Middle frontal gyrus (tissue), 1 donor: ENCODE results near the gene RHBDD2.
"Not testable (repeated sequence)": the region's sequence is repeated elsewhere in the genome, so short reads cannot be mapped to it uniquely, and the experiment has no call there.

ENCODE experiments used
- DNase-seq: peaks from one replicate; pipeline ENCODE4 v3.0.0-alpha.2; 2015; ENCODE audit warnings: low spot score; ENCODE audit errors: extremely low spot score

Gene RHBDD2

DNA sequence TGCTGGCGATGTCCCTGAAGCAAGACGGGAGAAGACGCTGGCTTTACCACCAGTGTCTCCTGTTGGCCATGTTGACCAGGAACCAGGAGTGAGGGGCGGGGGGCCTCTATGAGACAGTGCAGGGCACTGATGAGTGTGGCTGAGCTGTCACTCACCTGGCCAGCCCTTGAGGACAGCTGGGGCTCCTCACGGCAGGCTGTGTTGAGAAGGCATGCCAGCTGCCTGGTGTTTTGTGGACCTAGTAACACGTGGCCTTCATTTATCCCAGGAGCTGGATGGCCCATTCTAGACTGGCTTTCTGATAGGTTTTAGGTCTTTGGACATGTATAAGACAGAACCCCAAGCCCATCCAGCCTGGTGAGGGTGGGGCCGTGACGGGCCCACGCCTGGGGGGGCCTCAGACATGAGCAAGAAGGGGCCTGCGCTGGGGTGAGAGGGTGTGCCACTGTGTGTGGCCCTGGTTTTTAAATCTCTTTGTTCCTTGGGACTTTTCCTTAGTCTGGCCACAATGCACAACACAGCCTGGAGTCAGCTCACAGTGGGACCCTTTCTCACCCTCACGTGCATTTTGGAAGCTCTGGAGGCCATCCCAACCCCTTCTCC lies 10.5 kb downstream of the RHBDD2 start:
- no peak for DNase-seq

DNA sequence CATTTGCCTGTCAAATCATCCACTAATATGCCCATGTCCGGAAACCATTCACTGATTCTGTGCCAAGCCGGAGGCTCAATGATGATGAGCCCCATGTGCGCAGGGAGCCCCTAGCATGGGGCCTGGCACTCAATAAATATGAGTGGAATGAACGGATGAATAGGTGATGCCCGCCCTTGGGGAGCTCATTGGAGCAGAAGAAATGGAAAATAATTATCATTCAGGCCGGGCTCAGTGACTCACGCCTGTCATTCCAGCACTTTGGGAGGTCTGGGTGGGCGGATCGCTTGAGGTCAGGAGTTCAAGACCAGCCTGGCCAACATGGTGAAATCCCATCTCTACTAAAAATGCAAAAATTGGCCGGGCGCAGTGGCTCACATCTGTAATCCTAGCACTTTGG lies 11.0 kb downstream of the RHBDD2 start:
- no peak for DNase-seq

DNA sequence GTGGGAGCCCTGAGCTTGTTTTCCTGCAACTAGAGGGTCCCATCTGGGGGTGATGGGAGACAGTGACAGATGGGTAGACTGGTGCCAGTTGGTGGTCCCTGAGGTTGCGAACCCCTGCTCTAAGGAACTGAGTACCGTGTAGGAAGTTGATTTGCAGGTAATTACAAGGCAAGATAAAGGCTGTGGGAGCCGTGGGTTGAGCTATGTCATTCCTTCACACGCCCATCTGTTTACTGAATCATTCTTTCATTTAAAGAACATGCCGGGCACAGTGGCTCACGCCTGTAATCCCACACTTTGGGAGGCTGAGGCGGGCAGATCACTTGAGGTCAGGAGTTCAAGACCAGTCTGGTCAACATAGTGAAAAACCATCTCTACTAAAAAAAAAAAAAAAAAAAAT lies 12.4 kb downstream of the RHBDD2 start:
- DNase-seq, result not testable (repeated sequence)

DNA sequence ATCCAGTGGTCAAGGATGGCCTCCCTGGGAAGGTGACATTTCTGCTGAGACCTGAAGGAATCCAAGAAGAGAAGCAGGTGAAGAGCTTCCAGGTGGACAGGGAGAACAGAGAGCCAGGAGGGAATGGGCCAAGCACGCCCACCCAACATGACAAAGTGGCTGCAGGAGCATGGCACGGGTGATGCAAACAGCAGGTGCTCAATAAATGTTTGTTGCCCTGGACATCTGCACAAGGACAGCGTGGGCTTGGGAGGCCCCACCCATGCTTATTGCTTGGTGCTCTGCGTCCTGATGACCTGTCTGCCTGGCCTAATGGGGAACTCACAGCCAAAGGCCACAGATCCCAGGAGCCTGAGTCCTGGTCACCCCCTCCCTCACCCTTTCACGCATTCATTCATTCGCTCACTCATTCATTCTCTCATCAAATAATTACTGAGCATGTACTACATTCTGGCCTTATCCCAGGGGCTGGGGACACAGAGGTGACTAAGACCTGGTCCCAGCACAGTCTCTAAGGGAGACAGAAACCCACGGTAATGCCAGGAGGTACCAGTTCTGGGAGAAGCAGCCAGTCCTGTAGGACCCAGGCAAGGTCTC lies 13.1 kb downstream of the RHBDD2 start:
- no peak for DNase-seq

DNA sequence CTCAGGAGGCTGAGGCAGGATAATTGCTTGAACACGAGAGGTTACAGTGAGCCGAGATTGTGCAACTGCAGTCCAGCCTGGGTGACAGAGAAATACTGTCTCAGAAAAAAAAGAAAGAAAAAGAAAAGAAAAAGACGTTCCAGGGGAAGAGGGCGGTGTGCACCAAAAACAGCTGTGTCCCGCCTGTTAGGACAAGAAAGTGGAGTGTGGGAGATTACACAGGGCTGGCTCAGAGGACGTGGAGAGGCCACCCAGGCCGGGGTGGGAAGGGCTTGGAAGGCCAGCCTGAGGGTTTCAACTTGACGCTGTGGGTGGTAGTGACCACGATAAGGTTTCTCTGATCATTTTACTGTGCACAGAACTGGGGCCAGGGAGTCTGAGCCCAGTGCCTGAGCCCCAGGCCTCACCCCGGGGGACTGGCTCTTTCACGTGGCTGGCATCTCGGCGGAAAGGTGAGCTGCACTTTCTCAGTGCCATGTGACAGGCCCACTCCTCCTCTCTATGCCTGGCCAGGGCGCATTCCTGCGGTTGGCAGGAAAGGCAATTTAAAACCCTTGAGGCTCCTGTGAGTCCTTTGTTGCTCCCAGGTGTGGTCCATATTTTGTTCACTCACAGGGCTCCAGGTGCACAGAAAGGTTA lies 13.9 kb downstream of the RHBDD2 start:
- no peak for DNase-seq

DNA sequence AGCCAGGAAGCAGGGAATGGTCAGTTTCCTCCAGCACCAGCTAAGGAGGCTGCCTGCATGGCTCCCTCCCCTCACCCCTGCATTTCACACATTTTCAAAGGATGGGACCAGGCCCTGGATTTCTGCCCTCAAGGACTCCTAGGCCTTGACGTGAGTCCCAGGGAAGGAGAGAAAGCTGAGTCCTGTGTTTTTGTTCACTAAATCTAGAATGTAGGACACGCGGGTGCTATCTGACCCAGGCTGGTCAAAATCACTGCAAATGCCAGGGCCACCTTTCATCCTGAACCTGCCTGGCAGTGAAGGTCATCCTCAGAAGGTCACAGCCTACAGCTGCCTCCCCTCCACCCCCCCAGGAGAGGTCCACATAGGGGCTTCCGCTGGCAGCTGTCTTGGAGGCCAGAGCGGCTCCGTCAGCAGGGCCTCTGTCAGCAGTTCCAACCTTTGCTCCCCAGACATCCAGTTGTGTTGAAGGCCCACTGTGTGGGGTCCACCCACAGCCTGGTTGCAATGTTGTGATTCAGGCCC lies 18.0 kb downstream of the RHBDD2 start:
- no peak for DNase-seq

GRCh38 chr7:75900617-75901315 lies 21.9 kb downstream of the RHBDD2 start:
- no peak for DNase-seq

DNA sequence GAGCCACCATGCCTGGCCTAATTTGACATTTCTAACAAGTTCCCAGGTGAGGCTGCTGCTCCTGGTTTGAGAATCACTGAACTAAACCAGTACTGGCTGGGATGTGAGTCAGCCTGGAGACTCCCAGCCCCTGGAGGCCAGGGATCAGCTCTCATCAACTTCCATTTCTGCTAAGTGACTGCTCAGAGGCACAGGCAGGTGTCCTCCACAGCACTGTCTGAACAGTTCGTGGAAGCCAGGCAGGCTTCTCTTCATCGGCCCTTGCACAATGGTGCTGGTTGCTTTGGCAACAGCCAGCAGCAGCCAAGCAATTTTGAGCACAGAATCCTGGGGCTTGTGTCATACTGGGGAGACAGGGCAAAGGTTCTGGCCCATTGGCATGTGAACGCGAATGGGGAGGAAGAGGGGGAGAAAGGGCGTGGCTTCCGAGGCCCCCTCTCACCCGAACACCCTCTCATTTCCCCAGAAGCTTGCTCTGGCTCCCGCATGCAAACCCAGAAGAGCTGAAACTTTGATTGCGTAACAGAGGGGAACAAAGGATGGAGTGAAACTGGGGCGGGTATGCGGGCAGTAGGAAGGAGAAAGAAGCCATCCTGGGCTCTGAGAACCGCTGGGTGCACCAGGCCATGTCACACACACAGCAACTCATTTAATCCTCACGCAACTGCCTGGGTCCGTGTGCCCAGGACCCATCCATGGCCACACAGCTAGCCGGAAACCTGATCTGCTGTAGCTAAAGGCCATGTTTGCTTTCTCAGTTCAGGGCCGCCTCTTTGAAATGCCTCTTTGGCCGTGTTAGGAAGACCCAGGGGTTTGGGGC lies 27.2 kb downstream of the RHBDD2 start:
- peak; percentile 31 for DNase-seq

GRCh38 chr7:75906991-75907667 lies 28.3 kb downstream of the RHBDD2 start:
- DNase-seq, result no peak

GRCh38 chr7:75907668-75908039 lies 28.8 kb downstream of the RHBDD2 start:
- DNase-seq, result not testable (repeated sequence)

GRCh38 chr7:75909521-75910132 lies 30.8 kb downstream of the RHBDD2 start:
- DNase-seq, result no peak

- not testable (repeated sequence) for DNase-seq
Measured at GRCh38 chr7:75911186-75911585, 32.4 kb downstream of the RHBDD2 start.

GRCh38 chr7:75913437-75913836 lies 34.6 kb downstream of the RHBDD2 start:
- no peak for DNase-seq

DNA sequence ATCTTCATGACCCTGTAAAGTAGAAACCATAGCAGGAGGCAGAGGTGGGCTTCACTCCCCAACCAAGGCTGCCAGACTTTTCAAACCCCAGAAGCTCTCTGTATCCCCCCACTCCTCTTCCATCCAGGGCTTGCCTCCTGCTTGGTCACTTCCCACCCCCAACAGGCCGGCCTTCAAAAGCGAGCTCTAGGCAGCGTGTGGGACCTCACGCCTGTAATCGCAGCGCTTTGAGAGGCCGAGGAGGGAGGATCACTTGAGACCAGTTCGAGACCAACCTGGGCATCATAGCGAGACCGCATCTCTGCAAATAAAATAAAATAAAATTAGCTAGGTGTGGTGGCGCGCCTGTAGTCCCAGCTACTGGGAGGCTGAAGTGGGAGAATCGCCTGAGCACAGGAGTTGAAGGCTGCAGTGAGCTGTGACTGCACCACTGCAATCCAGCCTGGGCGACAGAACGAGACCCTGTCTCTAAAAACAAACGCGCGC lies 35.4 kb downstream of the RHBDD2 start:
- no peak for DNase-seq

DNA sequence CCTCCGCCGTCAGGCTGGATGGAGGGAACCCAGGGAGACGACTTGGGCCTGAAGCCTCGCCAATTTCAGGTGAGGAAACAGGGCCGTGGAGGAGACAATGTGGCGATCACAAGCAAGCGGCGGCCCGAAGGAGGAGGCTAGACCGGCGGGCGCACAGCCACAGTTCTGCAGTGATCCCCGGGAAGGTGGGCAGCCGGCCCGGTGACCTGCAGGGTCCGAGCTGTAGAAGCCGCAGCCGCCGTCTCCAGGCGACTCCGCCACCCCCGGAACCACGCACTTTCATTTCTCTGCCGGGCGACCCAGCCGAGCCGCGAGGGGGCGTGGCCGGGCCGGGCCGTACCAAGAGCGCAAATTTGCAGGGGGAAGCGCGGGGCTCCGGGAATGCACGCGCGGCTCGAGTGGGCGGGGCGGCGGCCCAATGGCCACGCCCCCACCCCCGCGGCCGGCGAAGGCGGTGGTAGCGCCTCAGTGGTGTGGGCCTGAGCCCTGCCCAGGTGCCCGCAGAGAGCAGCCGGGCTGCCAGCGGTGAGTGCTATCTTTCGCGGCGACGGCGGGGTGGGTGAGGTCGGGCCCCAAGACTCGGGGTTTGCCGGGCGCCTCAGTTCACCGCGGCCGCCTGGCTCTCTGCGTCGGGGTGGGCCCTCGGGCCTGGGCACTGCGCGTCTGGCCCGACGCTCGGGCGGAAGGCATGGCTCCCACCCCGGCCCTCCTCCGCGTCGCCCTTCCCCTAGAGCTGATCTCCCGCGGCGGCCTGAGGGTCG lies 36.0 kb downstream of the RHBDD2 start, which contains the start of gene POR:
POR (plus strand) TSS at position 501 of the 761 bp plus-strand sequence. CDS start 38,847 bp downstream, outside the sequence.
- DNase-seq, result peak; percentile 88

DNA sequence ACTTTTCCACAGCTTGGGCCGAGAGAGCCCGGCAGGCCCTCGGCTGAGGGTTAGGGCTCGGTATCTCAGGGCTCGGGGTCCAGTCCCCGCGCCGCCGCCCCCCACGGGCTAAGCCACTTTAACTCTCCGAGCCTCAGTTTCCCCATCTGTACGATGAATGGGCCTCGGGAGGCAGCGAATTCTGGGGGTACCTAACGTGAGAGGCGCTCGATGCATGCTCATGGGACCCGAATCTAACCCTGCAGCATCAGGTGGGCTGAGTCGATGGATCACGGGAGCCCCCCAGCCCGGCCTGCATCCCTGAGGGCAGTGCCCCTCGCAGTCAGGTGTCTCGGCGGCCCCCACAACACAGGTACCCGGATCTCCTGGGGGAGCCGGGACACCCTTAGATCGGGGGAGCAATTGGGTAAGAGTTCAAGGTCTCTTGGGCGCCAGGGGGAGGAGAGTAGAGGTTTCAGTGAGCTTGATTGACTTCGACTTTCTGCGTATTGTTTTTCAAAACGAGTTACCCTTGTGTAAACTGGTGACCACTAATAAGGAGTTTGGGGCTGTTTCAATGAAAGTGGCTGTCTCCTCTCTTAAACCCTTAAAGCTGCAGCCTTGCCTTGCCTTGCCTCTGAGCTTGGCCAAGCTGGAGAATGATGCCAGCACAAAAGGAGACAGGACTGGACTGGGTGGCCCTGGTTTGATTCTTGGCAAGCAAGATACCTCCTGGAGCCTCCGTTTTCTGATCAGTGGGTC lies 36.8 kb downstream of the RHBDD2 start:
- no peak for DNase-seq

DNA sequence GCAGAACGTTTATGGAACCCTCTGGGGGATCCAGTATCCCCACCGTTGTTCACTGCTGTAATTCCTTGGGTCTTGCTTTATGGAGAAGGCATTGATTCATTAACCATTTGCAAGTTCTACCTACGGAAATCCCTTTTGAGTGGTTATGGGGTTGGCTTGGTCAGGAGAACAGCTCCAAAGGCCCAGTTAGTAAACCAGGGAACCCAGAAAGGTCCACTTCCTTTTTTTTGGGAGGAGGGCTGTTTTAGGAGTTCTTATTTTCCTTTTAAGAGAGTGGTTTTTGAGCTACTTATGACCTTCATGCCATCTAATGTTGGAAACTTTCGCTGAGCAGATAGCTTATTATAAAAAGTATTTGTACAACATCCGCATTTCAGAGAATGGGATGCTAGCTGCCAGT lies 37.4 kb downstream of the RHBDD2 start:
- no peak for DNase-seq
